NCI-H748 treated with DMSO at 0.1 percent for 48 hours (cell line): ENCODE data around the gene AGMO.

ENCODE experiments used
- DNase-seq: peaks from one replicate; lab custom pipeline; 2025; lab: John Stamatoyannopoulos, UW

The AGMO gene

DNA sequence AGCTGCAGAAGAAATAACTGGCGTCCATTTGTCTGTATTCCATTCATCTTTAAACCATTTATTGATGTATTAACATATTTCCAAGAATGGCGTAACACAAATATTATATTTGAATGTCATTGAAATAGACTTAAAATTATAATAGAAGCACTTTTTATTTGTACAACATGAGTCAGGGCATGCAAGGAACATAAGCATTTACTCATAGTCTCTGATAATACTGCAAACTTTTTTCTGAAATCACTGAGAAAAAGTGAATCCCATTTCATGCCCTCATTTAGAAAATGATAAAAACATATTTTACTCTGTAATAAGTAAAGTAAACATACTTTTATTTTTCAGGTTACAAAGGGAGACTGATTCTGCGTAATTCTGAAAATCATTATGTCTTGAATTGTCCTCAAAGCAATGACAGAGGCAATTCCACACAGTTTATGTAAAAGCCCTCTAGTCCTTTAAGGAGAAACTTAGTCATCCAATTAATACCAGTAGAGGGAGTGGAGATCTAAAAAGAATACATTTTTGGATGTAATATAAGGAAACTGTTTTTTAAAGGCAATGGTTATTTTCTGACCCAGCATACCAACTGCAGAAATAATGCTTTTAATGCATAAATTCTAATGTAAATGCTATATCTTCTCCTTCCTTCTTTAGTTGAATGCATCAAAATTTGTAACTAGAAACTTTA lies 58.1 kb downstream of the AGMO start:
- DNase-seq: no peak

DNA sequence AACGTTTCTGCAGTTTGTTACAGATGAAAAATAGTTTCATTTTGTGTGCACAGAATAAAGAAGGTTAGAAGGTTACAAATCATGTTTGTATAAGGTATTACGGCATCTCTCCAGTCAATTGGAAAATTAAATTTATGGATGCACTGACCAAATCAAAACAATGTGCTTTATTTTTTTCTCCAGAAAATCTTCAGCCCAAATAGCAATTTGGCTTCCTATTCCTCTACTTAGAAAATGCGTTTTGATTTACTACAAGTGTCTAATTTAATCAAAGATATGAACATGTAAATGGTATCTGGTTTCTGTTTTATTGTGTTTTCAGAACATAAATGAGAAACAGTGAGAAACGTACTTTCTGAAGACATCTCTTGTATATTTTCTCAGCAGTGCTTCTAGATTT lies 63.4 kb downstream of the AGMO start:
- no peak for DNase-seq

DNA sequence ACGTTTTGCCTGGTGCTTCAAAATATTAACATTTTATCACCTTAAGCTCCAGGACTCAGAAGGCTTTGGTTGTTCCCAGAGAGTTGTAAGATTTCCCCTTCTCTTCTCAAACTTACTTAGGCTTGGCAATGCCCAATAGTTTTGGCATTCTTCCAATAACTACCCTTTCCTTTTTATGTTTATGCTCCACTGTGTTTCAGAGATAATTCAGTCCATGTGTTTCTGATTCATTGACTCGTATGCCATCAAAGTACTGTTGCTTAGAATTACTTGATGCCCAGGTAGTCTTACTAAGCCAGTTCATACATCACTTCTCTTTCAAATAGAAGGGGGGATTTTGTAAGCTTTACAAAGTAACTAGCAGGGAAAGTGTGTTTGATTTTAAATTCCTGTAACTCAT lies 66.6 kb downstream of the AGMO start:
- no peak for DNase-seq

GRCh38 chr7:15494711-15495110 lies 67.1 kb downstream of the AGMO start:
- DNase-seq: no peak

GRCh38 chr7:15491361-15491760 lies 70.5 kb downstream of the AGMO start:
- no peak for DNase-seq

DNA sequence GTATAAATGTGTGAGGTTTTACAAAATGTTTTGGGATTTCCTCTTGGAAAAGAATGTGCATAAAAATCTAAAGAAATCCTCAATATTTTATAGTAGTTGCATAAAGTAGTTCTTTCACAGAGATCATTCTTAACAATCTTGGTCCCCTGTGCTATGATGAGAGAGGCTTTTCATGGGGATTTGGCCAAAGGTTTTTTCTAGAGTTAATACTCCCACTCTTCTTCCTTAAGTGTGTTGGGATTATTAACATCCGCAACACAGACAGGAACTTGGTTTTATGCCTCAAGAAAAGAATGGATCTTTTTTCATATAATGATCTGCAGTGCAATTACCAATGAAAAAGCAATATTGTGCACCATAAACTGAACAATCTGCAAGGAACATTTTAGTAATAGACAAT lies 71.5 kb downstream of the AGMO start:
- no peak for DNase-seq

DNA sequence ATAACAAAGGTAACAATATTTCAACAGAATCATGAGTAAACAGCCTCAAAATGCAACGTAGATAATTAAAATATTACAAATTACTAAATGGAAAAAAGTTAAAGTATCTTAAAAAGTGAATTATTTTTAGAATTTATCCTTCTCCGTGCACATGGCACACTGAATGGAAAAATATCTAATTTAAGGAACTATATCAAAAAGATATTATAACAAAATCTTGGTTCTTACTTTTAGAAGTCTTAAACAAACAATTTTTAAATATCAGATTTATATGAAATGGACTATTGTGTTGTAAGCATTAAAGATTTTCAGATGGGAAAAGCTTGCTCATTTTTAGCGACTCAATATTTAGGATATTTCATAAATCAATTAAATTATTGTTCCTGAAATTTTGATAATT lies 72.0 kb downstream of the AGMO start:
- no peak for DNase-seq

- peak; percentile 45 for DNase-seq
Measured at GRCh38 chr7:15489383-15489782, 72.4 kb downstream of the AGMO start.

DNA sequence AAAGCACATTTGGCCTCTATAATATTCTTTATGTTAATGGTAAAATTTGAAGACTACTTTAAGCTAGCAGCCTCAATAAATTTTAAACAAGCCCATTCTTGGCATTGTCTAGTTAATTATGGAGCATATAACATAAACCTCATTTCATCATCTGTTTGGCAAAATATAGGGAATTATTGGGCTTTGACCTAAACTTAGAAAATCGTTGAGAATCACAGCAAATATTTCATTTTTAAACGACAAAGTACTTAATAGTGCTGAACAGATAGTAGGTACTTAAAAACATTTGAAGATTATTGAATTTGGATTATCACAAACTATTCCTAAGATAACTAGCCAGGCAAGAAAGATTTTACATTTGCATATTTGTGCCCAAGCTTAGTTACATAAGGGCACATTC lies 73.4 kb downstream of the AGMO start:
- no peak for DNase-seq

- DNase-seq: no peak
Measured at GRCh38 chr7:15487896-15488295, 73.9 kb downstream of the AGMO start.

DNA sequence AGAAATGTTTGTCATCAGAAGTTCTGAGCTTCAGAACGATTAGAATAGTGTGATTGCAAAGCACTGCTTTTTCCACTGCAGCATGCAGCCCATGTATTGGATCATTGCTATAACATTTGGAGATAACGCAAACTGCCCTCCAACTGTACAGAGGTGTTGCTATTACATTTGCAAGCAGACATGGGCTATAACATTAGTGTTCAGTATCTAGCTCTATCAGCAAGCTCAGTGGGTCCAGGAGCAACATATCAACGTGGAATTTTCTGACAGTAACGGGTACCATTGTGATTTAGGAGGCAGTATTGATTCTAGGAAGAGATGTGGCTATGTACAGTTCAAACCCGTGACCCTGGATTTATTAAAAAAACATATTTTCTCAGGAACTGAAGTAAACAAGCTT lies 75.8 kb downstream of the AGMO start:
- no peak for DNase-seq

DNA sequence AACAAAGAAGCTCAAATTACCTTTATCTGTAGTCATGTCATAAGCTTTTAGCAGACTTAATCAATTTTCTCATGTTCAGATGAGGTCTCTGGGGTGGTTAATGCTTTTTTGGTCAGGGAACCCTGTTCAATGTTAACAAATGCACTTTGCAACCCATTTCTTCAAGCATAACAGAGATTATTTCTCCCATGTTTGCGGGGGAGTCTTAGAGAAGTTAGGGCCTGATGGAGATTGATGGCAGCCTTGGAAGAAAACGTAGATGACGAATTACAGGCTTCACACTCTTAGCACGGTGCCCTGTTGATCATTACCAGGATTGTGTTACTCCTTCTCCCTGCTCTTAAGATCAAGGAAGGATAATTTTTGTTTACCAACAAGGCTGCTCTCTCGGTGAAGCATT lies 76.4 kb downstream of the AGMO start:
- DNase-seq: no peak

- DNase-seq: no peak
Measured at GRCh38 chr7:15481132-15481531, 80.7 kb downstream of the AGMO start.

DNA sequence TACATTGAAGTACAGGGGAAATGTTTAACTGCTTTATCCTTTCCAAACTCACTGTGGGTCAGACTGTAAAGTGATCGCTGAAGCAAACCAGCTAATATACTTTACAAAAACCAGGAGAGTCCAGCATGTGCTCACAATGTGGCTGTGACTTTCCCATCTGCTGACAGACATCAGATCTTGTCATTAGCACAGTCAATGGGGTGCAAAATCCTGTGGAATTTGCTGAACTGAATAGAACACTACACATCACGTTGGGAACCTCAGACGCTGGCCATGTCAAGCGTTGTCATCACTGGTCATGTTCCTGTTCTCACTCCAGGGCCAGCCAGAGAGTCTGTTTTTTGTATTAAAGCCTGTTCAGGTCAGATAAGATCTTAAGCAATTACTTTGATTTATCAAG lies 83.4 kb downstream of the AGMO start:
- no peak for DNase-seq

DNA sequence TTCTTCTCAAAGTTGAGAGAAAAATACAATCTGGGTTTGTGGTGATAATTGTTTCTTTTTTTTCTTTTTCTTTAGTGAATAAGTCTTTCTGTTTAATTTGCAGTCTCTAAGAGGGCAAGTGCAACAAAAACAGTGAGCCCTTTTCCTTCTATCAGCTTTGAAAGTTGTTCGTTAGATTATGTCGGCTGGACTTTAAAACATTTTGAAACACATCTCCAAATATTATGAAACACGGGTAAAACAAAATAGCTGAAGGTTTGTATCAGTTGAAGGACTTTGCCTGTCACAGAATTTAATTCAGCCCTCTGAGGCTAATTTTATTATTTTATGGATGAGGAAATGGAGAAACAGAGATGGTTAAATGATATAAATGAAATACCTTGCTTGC lies 85.3 kb downstream of the AGMO start:
- no peak for DNase-seq

DNA sequence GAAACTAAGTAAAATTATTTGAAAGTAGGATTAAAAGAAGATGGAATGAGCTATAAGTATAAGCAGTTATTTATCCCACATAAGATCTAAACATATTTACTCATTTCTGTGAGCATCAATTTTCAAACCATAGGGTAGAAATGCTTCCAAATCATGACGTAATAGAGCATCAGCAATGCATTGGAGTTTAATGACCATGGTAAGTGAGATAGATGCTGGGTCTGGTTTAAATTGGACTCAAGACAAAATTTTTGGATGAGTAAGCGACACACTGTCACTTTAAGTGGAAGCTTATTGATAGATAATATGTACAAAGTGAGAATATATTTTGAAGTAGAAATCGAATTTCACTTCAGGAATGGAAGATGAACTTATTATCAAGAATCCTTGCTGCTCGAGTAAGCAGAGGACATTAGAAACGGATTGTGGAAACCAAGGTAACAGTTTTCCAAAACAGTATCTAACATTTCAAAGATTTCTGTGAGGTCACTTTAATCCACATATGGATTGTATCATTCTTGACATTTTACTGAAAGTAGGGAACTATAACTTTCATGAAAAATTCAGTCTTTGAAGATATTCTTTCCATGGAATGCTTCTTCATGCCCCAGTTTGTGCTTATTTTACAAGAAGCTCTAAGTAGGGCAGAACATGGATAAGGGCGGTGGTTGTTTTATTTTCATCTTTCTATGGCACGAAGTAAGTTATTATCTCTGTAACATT lies 85.8 kb downstream of the AGMO start:
- no peak for DNase-seq

DNA sequence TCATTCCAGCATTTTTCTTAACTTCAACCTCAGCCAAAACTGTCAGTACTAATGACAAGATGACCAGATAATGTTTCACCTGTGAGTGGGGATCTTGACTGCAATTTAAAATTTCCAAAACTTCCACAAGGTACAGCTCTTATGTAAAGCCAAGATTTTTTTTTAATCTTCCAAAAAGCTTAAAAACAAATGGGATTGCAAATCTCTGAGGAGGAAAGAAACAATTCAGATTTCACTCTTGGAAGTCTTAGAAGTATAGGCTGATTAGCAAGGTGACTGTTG lies 90.2 kb downstream of the AGMO start:
- DNase-seq: no peak

DNA sequence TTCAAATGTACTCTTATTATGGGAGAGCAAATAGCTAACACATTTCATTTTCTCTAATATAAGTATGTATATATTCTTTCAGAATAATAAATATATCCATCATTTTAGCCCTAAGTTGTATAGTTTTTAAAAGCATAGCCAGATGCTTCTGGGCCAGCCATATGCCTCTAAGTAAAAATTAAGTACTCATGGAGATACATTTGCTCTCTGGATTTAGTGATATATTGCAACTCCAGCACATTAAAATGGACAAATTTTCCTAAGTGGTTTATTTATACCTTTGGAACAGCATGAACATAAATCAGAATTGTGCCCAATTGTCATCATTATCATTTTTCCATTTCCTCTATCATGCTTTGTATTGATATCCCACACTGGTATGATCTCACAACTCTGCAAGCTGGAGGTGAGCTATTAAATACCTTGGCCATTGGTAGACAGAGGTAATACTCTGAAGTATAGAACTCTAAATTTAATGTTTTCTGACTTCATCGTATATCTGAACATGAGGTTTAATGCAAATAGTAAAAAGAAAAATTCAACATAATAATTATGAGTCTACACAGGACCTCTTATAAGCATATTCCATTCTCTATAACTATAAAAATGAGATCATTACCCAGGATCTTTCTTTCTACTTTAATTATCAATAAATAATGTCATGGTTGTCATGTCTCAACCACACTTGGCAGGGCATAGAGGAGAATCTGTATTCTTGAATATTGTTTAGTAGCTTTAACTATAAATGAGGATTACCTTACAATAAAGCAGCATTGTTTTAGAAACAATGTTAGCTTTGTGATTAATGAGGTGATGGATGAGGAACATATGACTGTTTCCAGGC lies 90.8 kb downstream of the AGMO start:
- no peak for DNase-seq

- DNase-seq: no peak
Measured at GRCh38 chr7:15464667-15465121, 97.1 kb downstream of the AGMO start.

GRCh38 chr7:15463801-15464666 lies 97.8 kb downstream of the AGMO start:
- no peak for DNase-seq

DNA sequence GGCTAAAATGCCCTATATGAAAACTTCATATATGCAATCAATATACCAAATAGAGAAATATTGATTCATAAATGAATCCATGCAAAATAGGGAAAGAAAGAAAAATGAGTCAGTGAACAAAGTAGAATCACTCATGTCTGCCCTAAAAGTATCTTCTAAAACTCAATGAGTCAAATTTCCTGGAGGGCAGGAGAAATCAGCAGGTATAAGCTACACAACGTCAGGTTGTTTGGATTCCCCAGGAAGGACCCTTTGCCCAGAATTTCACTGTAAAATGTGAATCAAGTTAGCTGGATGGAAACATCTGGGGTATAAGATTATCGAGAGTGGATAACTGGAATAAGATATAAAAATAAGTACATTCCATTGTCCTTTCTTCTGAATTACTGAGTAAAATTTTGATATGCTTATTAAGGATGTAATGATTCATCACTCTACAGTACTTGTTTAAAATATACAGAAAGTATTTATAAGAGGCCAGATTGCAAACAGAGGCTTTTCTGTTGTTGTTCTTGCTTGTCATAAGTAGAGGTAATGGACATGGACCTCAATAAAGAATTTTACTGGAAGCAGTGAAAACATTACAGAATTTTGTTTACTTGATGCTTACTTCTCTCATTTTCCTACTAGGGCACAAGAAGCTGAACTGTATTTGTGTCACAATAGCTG lies 99.0 kb downstream of the AGMO start:
- DNase-seq: no peak

DNA sequence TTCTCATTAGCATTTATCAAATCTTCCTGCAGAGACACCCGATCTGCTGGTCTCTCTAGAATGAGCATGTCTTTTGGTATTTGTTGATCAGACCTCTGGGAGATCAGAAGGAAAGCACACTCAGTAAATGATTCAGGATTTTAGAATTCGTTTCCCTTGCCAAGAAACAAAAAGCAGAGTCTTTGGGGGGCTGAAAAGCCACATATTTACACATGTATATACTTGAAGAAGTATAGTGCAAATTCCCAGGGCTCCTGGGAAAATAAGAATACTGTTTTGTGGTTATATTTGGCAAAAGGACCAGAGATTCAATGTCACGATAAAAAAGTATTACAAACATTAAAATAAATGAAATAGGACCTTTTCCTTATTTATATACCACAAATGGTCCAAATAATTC lies 100.2 kb downstream of the AGMO start:
- no peak for DNase-seq
